Retinal pigment epithelial cell (primary cell): ENCODE results near the gene SLC1A4.
"Not testable (repeated sequence)": the region's sequence is repeated elsewhere in the genome, so short reads cannot be mapped to it uniquely, and the experiment has no call there.

Experiments
- DNase-seq: peaks from one replicate; pipeline ENCODE4 v3.0.0-alpha.2; 2010; ENCODE audit warnings: low read depth
- H3K4me3 ChIP-seq: 2 replicates; pipeline ENCODE4 v1.5.1; 2011; ENCODE audit warnings: mild to moderate bottlenecking, low read length, control low read depth, moderate library complexity
- CTCF ChIP-seq: conservative IDR thresholded peaks from 2 replicates; pipeline ENCODE4 v1.5.1; 2011; ENCODE audit warnings: low read depth, low read length, control low read depth, inconsistent platforms

The SLC1A4 gene

GRCh38 chr2:65003037-65003436 lies 13.8 kb downstream of the SLC1A4 start:
- no peak for TF ChIP-seq CTCF
- DNase-seq: no peak
- H3K4me3 ChIP-seq: no peak overlapping the region

GRCh38 chr2:65004232-65004631 lies 15.0 kb downstream of the SLC1A4 start:
- DNase-seq, H3K4me3 ChIP-seq: not testable (repeated sequence)

GRCh38 chr2:65013776-65014175 lies 24.6 kb downstream of the SLC1A4 start:
- TF ChIP-seq CTCF: no peak
- DNase-seq: no peak

GRCh38 chr2:65015731-65016130 lies 26.5 kb downstream of the SLC1A4 start:
- TF ChIP-seq CTCF: no peak
- H3K4me3 ChIP-seq: no peak overlapping the region
- DNase-seq: no peak

More at GRCh38 chr2:65013776-65014175, 24.6 kb downstream of the SLC1A4 start:
- H3K4me3 ChIP-seq: no peak overlapping the region

- no peak overlapping the region for H3K4me3 ChIP-seq
- no peak for DNase-seq
- TF ChIP-seq CTCF: no peak
Measured at GRCh38 chr2:65016789-65017188, 27.6 kb downstream of the SLC1A4 start.

- no peak overlapping the region for H3K4me3 ChIP-seq
- TF ChIP-seq CTCF: peak; percentile 36
Measured at GRCh38 chr2:65017335-65017734, 28.1 kb downstream of the SLC1A4 start.

GRCh38 chr2:65018141-65018582 lies 29.0 kb downstream of the SLC1A4 start:
- no peak overlapping the region for H3K4me3 ChIP-seq
- DNase-seq: no peak
- no peak for TF ChIP-seq CTCF

More at GRCh38 chr2:65017335-65017734, 28.1 kb downstream of the SLC1A4 start:
- DNase-seq: no peak

- DNase-seq: no peak
- no peak overlapping the region for H3K4me3 ChIP-seq
Measured at GRCh38 chr2:65019010-65019409, 29.8 kb downstream of the SLC1A4 start.

More at GRCh38 chr2:65019010-65019409, 29.8 kb downstream of the SLC1A4 start:
- TF ChIP-seq CTCF: no peak
